Type B pancreatic cell (in vitro differentiated cells): ENCODE results near the gene RASL11A. TPM values are rescaled to one million over a fixed set of nuclear protein-coding genes. Genes with fewer than 3 reads are reported as not detected.

Source experiments
- DNase-seq: peaks from one replicate; pipeline ENCODE4 v3.0.0; 2021; ENCODE audit warnings: mixed read lengths; ENCODE audit not compliant: unreplicated experiment; ENCODE audit errors: extremely low spot score
- H3K27ac Mint-ChIP-seq: 2 replicates; pipeline ENCODE4 v1.8.0; 2021; ENCODE audit warnings: mild to moderate bottlenecking, mixed read lengths
- H3K27me3 Mint-ChIP-seq: 2 replicates; pipeline ENCODE4 v1.8.0; 2021; ENCODE audit warnings: mixed read lengths
- H3K36me3 Mint-ChIP-seq: 2 replicates; pipeline ENCODE4 v1.8.0; 2021; ENCODE audit warnings: mixed read lengths
- H3K4me1 Mint-ChIP-seq: one replicate; pipeline ENCODE4 v1.8.0; 2021; ENCODE audit warnings: mixed read lengths; ENCODE audit not compliant: unreplicated experiment
- H3K4me3 Mint-ChIP-seq: 2 replicates; pipeline ENCODE4 v1.8.0; 2021; ENCODE audit warnings: mild to moderate bottlenecking, mixed read lengths
- H3K9me3 Mint-ChIP-seq: 2 replicates; pipeline ENCODE4 v1.8.0; 2021; ENCODE audit warnings: mixed read lengths
- CTCF ChIP-seq: fragments of 200-600 bp; sonication (generic); conservative IDR thresholded peaks from 2 replicates; pipeline ENCODE4 v1.5.0; 2021; ENCODE audit warnings: antibody characterized with exemption, mild to moderate bottlenecking
- total RNA-seq: library from RNA; stranded (reverse); gene quantifications from 2 replicates; pipeline ENCODE4 v1.2.1, GENCODE V29; 2021; ENCODE audit warnings: low replicate concordance

Gene RASL11A
- total RNA-seq, 1 donor from 2014 or later, result 15.9 TPM

- H3K9me3 Mint-ChIP-seq, result peaks cover 5% of the 10 kb centered on the region
- no peak for DNase-seq
- TF ChIP-seq CTCF, result no peak
- no peak overlapping the region for H3K27ac Mint-ChIP-seq
- no peak overlapping the region for H3K4me3 Mint-ChIP-seq
- H3K36me3 Mint-ChIP-seq, result peaks cover 3% of the 10 kb centered on the region
- H3K27me3 Mint-ChIP-seq, result no peaks in the 10 kb centered on the region
- H3K4me1 Mint-ChIP-seq, result no peaks in the 10 kb centered on the region
Measured at GRCh38 chr13:27236478-27236877, 34.2 kb upstream of the RASL11A start.

- H3K4me1 Mint-ChIP-seq, result no peaks in the 10 kb centered on the region
- H3K36me3 Mint-ChIP-seq, result no peaks in the 10 kb centered on the region
- H3K9me3 Mint-ChIP-seq, result no peaks in the 10 kb centered on the region
- H3K4me3 Mint-ChIP-seq, result no peak overlapping the region
- DNase-seq, result no peak
- TF ChIP-seq CTCF, result no peak
- H3K27me3 Mint-ChIP-seq, result no peaks in the 10 kb centered on the region
- H3K27ac Mint-ChIP-seq, result no peak overlapping the region
Measured at GRCh38 chr13:27242702-27243101, 27.9 kb upstream of the RASL11A start.

GRCh38 chr13:27245610-27246009 lies 25.0 kb upstream of the RASL11A start:
- Mint-ChIP-seq H3K4me1 (no peaks in the 10 kb centered on the region), H3K36me3 (no peaks in the 10 kb centered on the region), H3K4me3 (no peak overlapping the region), H3K9me3 (no peaks in the 10 kb centered on the region), H3K27me3 (no peaks in the 10 kb centered on the region), H3K27ac (no peak overlapping the region)
- TF ChIP-seq CTCF, result no peak
- no peak for DNase-seq

GRCh38 chr13:27250833-27251165 lies 19.8 kb upstream of the RASL11A start:
- no peak for DNase-seq
- TF ChIP-seq CTCF, result no peak
- Mint-ChIP-seq H3K36me3 (peaks cover 26% of the 10 kb centered on the region), H3K4me3 (peak overlapping the region; percentile 95), H3K4me1 (peaks cover 15% of the 10 kb centered on the region), H3K27ac (peak overlapping the region; percentile 100), H3K9me3 (no peaks in the 10 kb centered on the region), H3K27me3 (no peaks in the 10 kb centered on the region)

GRCh38 chr13:27251166-27252091 lies 19.2 kb upstream of the RASL11A start, which contains the start of gene RPL21:
Gene RPL21 (plus strand): TSS chr13:27251558. CDS start chr13:27253777, 2,219 bp downstream.
- peak; percentile 89 for DNase-seq
- no peak for TF ChIP-seq CTCF
- peak within 1 kb of the TSS; percentile 100 for H3K27ac Mint-ChIP-seq
- H3K27me3 Mint-ChIP-seq, result no peaks in the 10 kb centered on the region
- peak within 1 kb of the TSS; percentile 95 for H3K4me3 Mint-ChIP-seq
- peaks cover 28% of the 10 kb centered on the region for H3K36me3 Mint-ChIP-seq
- peaks cover 15% of the 10 kb centered on the region for H3K4me1 Mint-ChIP-seq
- H3K9me3 Mint-ChIP-seq, result no peaks in the 10 kb centered on the region
